OCI-LY1 (cell line): ENCODE data around the gene PPIB.
"Not testable (repeated sequence)": the region's sequence is repeated elsewhere in the genome, so short reads cannot be mapped to it uniquely, and the experiment has no call there.

Experiments used
- H2AFZ ChIP-seq: fragments of 200-600 bp; sonication (generic), shearing (Covaris generic); 2 replicates; pipeline ENCODE4 v1.6.0; 2014; ENCODE audit warnings: antibody characterized with exemption, mild to moderate bottlenecking, low read length
- H3F3A ChIP-seq: fragments of 200-600 bp; sonication (generic), shearing (Covaris generic); 2 replicates; pipeline ENCODE4 v1.6.0; 2014; ENCODE audit warnings: mild to moderate bottlenecking, antibody characterized with exemption, low read length, moderate library complexity; ENCODE audit not compliant: insufficient read depth
- H3K27ac ChIP-seq: fragments of 200-600 bp; sonication (generic); 2 replicates; pipeline ENCODE4 v1.5.1; 2014; ENCODE audit warnings: low read length, mixed run types, mild to moderate bottlenecking, low read depth; ENCODE audit not compliant: poor library complexity, severe bottlenecking
- H3K27me3 ChIP-seq: fragments of 200-600 bp; sonication (generic); 2 replicates; pipeline ENCODE4 v1.6.0; 2014; ENCODE audit warnings: antibody characterized with exemption, mild to moderate bottlenecking, low read length, moderate library complexity; ENCODE audit not compliant: insufficient read depth
- H3K36me3 ChIP-seq: fragments of 200-600 bp; sonication (generic); 2 replicates; pipeline ENCODE4 v1.6.1; 2014; ENCODE audit warnings: mild to moderate bottlenecking, antibody characterized with exemption, low read length, moderate library complexity, mixed read lengths; ENCODE audit not compliant: insufficient read depth
- H3K4me1 ChIP-seq: fragments of 200-600 bp; sonication (generic); 2 replicates; pipeline ENCODE4 v1.5.1; 2014; ENCODE audit warnings: mild to moderate bottlenecking, low read length, moderate library complexity; ENCODE audit not compliant: insufficient read depth, severe bottlenecking
- H3K4me2 ChIP-seq: fragments of 200-600 bp; sonication (generic), shearing (Covaris generic); 2 replicates; pipeline ENCODE4 v1.6.1; 2014; ENCODE audit warnings: low read length
- H3K4me3 ChIP-seq: fragments of 200-600 bp; sonication (generic); 2 replicates; pipeline ENCODE4 v1.5.1; 2014; ENCODE audit warnings: low read length, low read depth, mild to moderate bottlenecking, mixed read lengths; ENCODE audit not compliant: poor library complexity, severe bottlenecking
- H3K79me2 ChIP-seq: fragments of 200-600 bp; shearing (Covaris generic); 2 replicates; pipeline ENCODE4 v1.6.1; 2016; ENCODE audit warnings: mixed run types, low read length, mixed read lengths; ENCODE audit not compliant: insufficient read depth
- H3K9ac ChIP-seq: fragments of 200-600 bp; sonication (generic), shearing (Covaris generic); 2 replicates; pipeline ENCODE4 v1.6.1; 2014; ENCODE audit warnings: mild to moderate bottlenecking, low read length, mixed read lengths
- H3K9me2 ChIP-seq: fragments of 200-600 bp; sonication (generic), shearing (Covaris generic); 2 replicates; pipeline ENCODE4 v1.6.1; 2014; ENCODE audit warnings: low read depth, mild to moderate bottlenecking, low read length, mixed read lengths
- H3K9me3 ChIP-seq: fragments of 200-600 bp; shearing (Covaris generic); 2 replicates; pipeline ENCODE4 v1.6.1; 2014; ENCODE audit warnings: low read length, mixed read lengths
- H4K20me1 ChIP-seq: fragments of 200-600 bp; sonication (generic), shearing (Covaris generic); 2 replicates; pipeline ENCODE4 v1.6.0; 2016; ENCODE audit warnings: mild to moderate bottlenecking, low read length; ENCODE audit not compliant: insufficient read depth
- CTCF ChIP-seq: fragments of 200-600 bp; sonication (generic), shearing (Covaris generic); IDR thresholded peaks from 2 replicates; pipeline ENCODE4 v1.5.1; 2017; ENCODE audit warnings: mild to moderate bottlenecking, antibody characterized with exemption, low read length, moderate library complexity, mixed read lengths
- EZH2 ChIP-seq: fragments of 200-600 bp; sonication (generic), shearing (Covaris generic); IDR thresholded peaks from 2 replicates; pipeline ENCODE4 v1.8.0; 2017; ENCODE audit warnings: borderline replicate concordance, mixed run types, mild to moderate bottlenecking, antibody characterized with exemption, low read length, moderate library complexity, mixed read lengths

PPIB gene

GRCh38 chr15:64122936-64123351, 39.9 kb downstream of the PPIB start:
- Histone ChIP-seq H3K4me2 (no peak overlapping the region), H3F3A (no peaks in the 10 kb centered on the region), H3K9me3 (no peaks in the 10 kb centered on the region), H3K79me2 (no peaks in the 10 kb centered on the region), H4K20me1 (no peaks in the 10 kb centered on the region), H3K27ac (no peak overlapping the region), H3K9ac (no peak overlapping the region), H2AFZ (no peak overlapping the region), H3K4me1 (no peaks in the 10 kb centered on the region), H3K4me3 (no peak overlapping the region), H3K36me3 (peaks cover 85% of the 10 kb centered on the region), H3K9me2 (no peaks in the 10 kb centered on the region), H3K27me3 (no peaks in the 10 kb centered on the region)
- TF ChIP-seq CTCF (no peak), EZH2 (no peak)

GRCh38 chr15:64122444-64122843, 40.4 kb downstream of the PPIB start:
- H2AFZ ChIP-seq = no peak overlapping the region
- H3K27ac ChIP-seq = no peak overlapping the region
- no peaks in the 10 kb centered on the region for H3K79me2 ChIP-seq
- H4K20me1 ChIP-seq = no peaks in the 10 kb centered on the region
- TF ChIP-seq CTCF (no peak), EZH2 (no peak)
- H3K4me3 ChIP-seq = no peak overlapping the region
- no peak overlapping the region for H3K4me2 ChIP-seq
- no peak overlapping the region for H3K9ac ChIP-seq
- H3K9me2 ChIP-seq = no peaks in the 10 kb centered on the region
- no peaks in the 10 kb centered on the region for H3K4me1 ChIP-seq
- no peaks in the 10 kb centered on the region for H3K9me3 ChIP-seq
- H3K36me3 ChIP-seq = peaks cover 85% of the 10 kb centered on the region
- H3K27me3 ChIP-seq = no peaks in the 10 kb centered on the region
- H3F3A ChIP-seq = no peaks in the 10 kb centered on the region

- Histone ChIP-seq H3K9me3 (no peaks in the 10 kb centered on the region), H3K4me2 (no peak overlapping the region), H3K9ac (no peak overlapping the region), H2AFZ (no peak overlapping the region), H3K4me3 (no peak overlapping the region), H3K36me3 (peaks cover 85% of the 10 kb centered on the region), H3K9me2 (no peaks in the 10 kb centered on the region), H4K20me1 (no peaks in the 10 kb centered on the region), H3K27me3 (no peaks in the 10 kb centered on the region), H3K27ac (no peak overlapping the region), H3K79me2 (no peaks in the 10 kb centered on the region), H3F3A (no peaks in the 10 kb centered on the region), H3K4me1 (no peaks in the 10 kb centered on the region)
- TF ChIP-seq EZH2 = no peak
Measured at GRCh38 chr15:64121614-64122013, 41.2 kb downstream of the PPIB start.

- not testable (repeated sequence) for H2AFZ ChIP-seq, H3K9ac ChIP-seq, H3K4me3 ChIP-seq, H3K27ac ChIP-seq, H3F3A ChIP-seq, H4K20me1 ChIP-seq, H3K4me1 ChIP-seq, H3K79me2 ChIP-seq, H3K9me3 ChIP-seq, H3K27me3 ChIP-seq, H3K4me2 ChIP-seq, H3K9me2 ChIP-seq
- peaks cover 89% of the 10 kb centered on the region for H3K36me3 ChIP-seq
Measured at GRCh38 chr15:64120322-64120721, 42.5 kb downstream of the PPIB start.
